HG02642 (cell line): ENCODE data around the gene HOXB3.
A peak's percentile ranks its signal among the peaks of the same experiment; 100 is the strongest.

Source experiments
- ATAC-seq: cut with Tn5 transposase; IDR thresholded peaks from one replicate; pipeline ENCODE4 v1.9.1; 2021; ENCODE audit warnings: mild to moderate bottlenecking; ENCODE audit not compliant: unreplicated experiment, poor library complexity

The HOXB3 gene

GRCh38 chr17:48601207-48601538 is 11.1 kb upstream of the HOXB3 start:
- ATAC-seq: no peak

GRCh38 chr17:48600244-48601098 is 10.4 kb upstream of the HOXB3 start:
- ATAC-seq: no peak

- no peak for ATAC-seq
Observed at GRCh38 chr17:48599354-48599753, 9.3 kb upstream of the HOXB3 start.

- ATAC-seq: no peak
Observed at GRCh38 chr17:48598736-48599135, 8.7 kb upstream of the HOXB3 start.

GRCh38 chr17:48597778-48598631 is 8.0 kb upstream of the HOXB3 start:
- ATAC-seq: no peak

- no peak for ATAC-seq
Observed at GRCh38 chr17:48597528-48597777, 7.4 kb upstream of the HOXB3 start.

- no peak for ATAC-seq
Observed at GRCh38 chr17:48596735-48597527, 6.9 kb upstream of the HOXB3 start.

GRCh38 chr17:48596000-48596734 is 6.1 kb upstream of the HOXB3 start:
- no peak for ATAC-seq

- ATAC-seq: no peak
Observed at GRCh38 chr17:48595278-48595999, 5.4 kb upstream of the HOXB3 start.

- ATAC-seq: no peak
Observed at GRCh38 chr17:48594538-48595277, 4.7 kb upstream of the HOXB3 start.

GRCh38 chr17:48593840-48594537 is 3.9 kb upstream of the HOXB3 start:
- ATAC-seq: peak; percentile 34

- ATAC-seq: no peak
Observed at GRCh38 chr17:48593126-48593829, 3.2 kb upstream of the HOXB3 start, which contains the start of gene HOXB5. Gene HOXB5 (minus strand): TSS chr17:48593779. CDS start chr17:48593682, 97 bp downstream.

GRCh38 chr17:48592577-48592976 is 2.5 kb upstream of the HOXB3 start:
- ATAC-seq: no peak

GRCh38 chr17:48592057-48592514 is 2.0 kb upstream of the HOXB3 start:
- ATAC-seq: no peak

GRCh38 chr17:48591255-48592056 is 1.4 kb upstream of the HOXB3 start:
- ATAC-seq: no peak

GRCh38 chr17:48590607-48591161 is 643 bp upstream of the HOXB3 start:
- no peak for ATAC-seq
